Rectal smooth muscle tissue (tissue), 1 donor: ENCODE measurements around the gene MAP3K14.

Source experiments
- H3K27ac ChIP-seq: one replicate; pipeline ENCODE4 v1.7.0; 2013; ENCODE audit warnings: low read depth, low read length, inconsistent platforms
- H3K27me3 ChIP-seq: one replicate; pipeline ENCODE4 v1.7.0; 2013; ENCODE audit warnings: low read length; ENCODE audit not compliant: control insufficient read depth, insufficient read depth
- H3K36me3 ChIP-seq: one replicate; pipeline ENCODE4 v1.7.0; 2013; ENCODE audit warnings: low read length; ENCODE audit not compliant: control insufficient read depth, insufficient read depth
- H3K4me1 ChIP-seq: one replicate; pipeline ENCODE4 v1.7.0; 2013; ENCODE audit warnings: low read length; ENCODE audit not compliant: control insufficient read depth, insufficient read depth
- H3K4me3 ChIP-seq: one replicate; pipeline ENCODE4 v1.7.0; 2013; ENCODE audit warnings: low read length
- H3K9ac ChIP-seq: one replicate; pipeline ENCODE4 v1.7.0; 2013; ENCODE audit warnings: low read length

The MAP3K14 gene

DNA sequence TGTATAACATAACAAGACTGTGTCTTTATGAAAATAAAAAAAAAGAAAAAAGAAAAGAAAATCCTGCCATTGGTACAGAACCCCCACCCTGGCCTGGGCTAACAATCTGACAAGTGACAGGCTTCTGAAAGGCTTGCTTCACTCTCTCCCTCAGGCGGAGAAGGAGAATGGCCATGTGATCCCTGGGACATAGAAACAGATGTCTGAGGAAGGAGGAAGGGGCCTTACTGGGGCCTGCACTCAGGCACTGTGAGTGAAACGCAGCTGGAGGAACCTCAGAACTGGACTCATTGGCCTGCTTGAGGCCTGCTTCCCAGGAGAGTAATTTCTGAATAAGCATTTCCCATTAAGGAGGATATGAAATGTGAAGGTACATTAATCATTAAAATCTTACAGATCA lies 17.5 kb downstream of the MAP3K14 start:
- no peak overlapping the region for H3K9ac ChIP-seq
- peak overlapping the region; percentile 81 for H3K27ac ChIP-seq
- no peak overlapping the region for H3K4me3 ChIP-seq
- H3K4me1 ChIP-seq = peaks cover 48% of the 10 kb centered on the region
- no peaks in the 10 kb centered on the region for H3K36me3 ChIP-seq
- no peaks in the 10 kb centered on the region for H3K27me3 ChIP-seq

DNA sequence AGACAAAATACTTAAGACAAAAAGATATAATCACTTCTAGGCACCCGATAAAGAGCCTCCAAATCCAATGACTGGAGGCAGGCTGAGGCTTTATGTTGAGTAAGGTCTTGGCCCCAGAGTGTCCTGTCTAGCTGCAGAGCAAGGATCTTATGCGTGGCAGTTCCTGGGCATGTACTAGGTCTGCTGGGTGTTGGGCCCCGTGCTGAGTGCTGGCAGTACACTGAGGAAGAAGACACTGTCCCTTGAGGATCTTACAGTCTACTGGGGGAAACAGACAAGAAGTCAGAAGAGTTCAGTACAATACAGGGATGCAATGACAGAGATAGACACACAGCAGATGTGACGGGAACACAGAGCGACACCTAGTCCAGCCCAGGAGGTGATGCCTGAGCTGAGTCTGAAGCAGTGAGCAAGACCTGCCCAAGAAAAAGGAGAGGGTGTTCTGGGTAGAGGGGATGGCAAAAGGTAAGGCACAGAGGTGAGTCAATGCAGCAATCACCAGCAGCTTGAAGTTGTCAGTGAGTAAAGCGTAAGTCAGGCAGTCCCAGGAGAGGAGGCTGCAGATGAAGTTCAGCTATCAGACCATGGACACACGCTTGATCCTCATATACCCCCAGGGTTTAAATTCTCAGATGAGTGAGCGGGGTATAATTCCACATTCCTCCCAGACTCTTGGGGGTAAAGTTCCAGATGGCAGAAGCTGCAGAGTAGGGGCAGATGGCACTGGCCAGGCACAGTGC lies 18.1 kb downstream of the MAP3K14 start:
- Histone ChIP-seq H3K9ac (peak overlapping the region; percentile 14), H3K4me3 (no peak overlapping the region), H3K27ac (peak overlapping the region; percentile 81), H3K27me3 (no peaks in the 10 kb centered on the region), H3K36me3 (no peaks in the 10 kb centered on the region), H3K4me1 (peaks cover 55% of the 10 kb centered on the region)

DNA sequence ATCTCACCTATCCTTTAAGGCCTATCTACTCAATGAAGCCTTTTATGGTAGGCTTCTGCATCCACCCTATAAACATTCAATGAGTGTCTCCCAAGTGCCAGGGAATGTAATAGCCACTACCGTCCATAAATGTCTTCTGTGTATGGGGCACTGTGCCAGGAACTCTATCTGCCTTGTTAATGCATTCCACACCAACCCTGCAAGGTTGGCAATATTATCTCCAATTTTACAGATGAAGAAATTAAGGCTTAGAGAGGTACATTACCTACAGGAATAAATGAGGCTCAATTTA lies 20.0 kb downstream of the MAP3K14 start:
- Histone ChIP-seq H3K4me3 (peak overlapping the region; percentile 2), H3K36me3 (no peaks in the 10 kb centered on the region), H3K27ac (peak overlapping the region; percentile 92), H3K9ac (no peak overlapping the region), H3K27me3 (no peaks in the 10 kb centered on the region), H3K4me1 (peaks cover 71% of the 10 kb centered on the region)

DNA sequence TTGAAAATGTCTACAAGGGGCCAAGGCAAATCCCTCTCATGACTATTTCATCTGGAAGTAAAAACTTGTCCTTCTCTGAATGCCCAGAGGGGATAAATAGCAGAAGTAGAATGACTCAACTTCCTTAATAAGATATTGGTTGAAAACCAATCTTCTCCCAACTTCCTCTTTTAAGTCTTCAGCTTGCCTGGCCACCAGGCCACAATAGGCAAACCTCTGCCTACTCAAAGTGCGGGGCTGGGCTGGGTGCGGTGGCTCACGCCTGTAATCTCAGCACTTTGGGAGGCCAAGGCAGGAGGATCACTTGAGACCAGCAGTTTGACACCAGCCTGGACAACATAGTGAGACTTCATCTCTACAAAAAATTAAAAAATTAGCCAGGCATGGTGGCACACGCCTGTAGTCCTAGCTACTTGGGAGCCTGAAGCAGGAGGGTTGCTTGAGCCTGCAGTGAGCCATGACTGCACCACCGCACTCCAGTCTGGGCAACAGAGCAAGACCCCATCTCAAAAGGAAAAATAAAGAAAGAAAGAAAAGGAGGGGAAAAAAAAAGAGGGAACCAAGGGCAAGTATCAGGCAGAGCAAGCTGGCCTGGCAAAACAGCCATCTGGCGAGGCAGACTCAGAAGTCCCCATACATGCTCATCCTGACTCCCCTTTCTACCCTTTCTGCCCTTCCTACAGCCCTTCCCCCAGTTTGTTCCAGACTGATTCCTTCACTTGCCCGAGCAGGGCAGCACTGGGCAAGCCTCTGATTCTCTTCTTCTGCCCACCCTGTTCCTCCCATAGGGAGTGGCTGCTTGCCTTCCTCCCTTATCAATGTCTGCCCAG lies 20.6 kb downstream of the MAP3K14 start:
- H3K27ac ChIP-seq = peak overlapping the region; percentile 92
- H3K9ac ChIP-seq = no peak overlapping the region
- H3K27me3 ChIP-seq = no peaks in the 10 kb centered on the region
- no peaks in the 10 kb centered on the region for H3K36me3 ChIP-seq
- H3K4me3 ChIP-seq = peak overlapping the region; percentile 2
- H3K4me1 ChIP-seq = peaks cover 77% of the 10 kb centered on the region

DNA sequence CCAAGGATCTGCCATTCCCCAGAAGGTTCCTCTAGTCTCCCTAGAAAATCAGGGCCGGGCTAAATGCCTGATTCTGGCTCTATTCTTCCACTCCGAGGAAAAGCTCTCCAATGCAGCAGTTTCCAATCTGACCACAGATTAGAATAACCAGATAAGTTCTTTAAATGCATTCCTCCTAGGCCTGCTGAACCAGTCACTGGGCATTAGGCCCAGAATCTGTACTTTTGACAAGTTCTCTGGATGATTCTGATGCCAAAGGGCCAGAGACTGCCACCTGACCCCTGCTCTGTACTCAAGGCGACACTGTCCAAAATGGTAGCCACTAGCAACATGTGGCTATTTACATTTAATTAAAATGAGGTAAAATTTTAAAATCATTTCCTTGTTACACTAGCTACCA lies 22.3 kb downstream of the MAP3K14 start:
- Histone ChIP-seq H3K9ac (no peak overlapping the region), H3K4me3 (no peak overlapping the region), H3K4me1 (peaks cover 93% of the 10 kb centered on the region), H3K27ac (peak overlapping the region; percentile 92), H3K36me3 (peaks cover 9% of the 10 kb centered on the region), H3K27me3 (no peaks in the 10 kb centered on the region)

DNA sequence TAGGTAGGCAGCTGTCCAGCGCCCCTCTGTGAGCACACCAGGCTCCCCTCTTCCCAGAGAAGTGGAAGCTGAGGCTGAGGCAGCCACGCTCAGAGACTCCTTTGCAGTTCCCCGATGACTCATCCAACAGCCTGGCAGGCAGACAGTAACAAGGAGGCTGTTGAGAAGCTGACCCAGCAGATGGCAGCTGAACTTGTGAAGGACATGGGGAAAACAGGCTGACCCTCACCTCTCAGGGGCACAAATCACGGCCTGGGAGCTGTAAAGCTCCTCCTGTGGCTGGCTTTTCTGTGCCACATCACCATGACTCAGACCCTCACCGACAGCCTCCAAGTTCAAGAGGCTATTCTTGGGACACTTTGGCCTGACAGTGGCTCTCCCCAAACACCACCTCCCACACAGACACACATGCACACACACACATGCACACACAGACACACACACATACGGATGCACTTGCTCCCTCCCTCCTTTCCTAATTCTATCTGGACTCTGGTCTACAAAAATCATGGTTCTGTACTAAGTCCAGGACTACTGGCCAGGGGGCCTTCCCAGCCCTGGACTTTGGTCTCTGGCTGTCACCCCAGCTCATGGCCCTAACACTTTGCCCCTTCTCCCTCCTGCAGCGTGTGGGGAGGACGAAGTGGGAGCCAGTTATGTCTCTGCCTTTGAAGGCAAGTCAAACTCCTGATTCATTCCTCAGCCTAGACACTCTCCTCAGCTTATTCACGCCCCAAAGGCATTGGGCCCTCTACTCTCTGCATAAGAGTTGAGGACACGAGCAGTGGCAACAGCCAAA lies 23.2 kb downstream of the MAP3K14 start:
- Histone ChIP-seq H3K4me1 (peaks cover 91% of the 10 kb centered on the region), H3K4me3 (peak overlapping the region; percentile 35), H3K9ac (peak overlapping the region; percentile 21)

DNA sequence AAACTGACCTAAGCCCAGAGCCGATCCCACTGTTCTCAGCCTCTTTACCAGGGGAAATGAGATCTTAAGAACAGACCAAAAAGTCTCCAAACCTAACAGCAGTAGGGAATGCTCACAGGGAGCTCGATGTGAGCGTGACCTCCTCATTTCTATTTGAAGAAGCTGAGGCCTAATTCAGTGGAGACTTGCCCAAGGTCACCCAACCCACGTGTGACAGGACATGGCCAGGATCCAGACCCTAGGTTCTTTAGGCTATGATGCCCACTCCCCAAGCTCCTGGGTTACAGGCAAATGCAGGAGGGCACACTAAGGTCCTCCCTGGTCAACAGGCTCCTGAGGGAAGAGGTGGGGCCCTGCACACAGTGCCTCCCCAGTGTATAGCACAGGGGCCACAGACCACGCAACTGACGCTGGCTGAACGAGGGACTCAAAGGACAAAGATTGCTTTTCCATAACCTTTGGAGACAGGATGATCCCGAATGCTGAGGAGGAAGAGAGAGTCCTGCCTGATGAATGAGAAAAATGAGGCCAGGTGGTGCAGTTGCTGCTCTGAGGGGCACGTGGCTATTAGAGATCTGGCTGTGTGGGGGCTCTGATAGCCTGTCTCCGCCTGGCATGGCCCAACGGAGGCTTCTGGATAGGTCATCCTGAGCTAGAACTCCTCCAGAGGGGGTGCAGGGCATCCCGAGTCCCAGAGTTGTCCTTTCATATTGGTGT lies 24.0 kb downstream of the MAP3K14 start:
- Histone ChIP-seq H3K4me1 (peaks cover 93% of the 10 kb centered on the region), H3K9ac (peak overlapping the region; percentile 24), H3K36me3 (peaks cover 20% of the 10 kb centered on the region), H3K4me3 (peak overlapping the region; percentile 23), H3K27ac (peak overlapping the region; percentile 92), H3K27me3 (no peaks in the 10 kb centered on the region)

More for the DNA sequence above, 23.2 kb downstream of the MAP3K14 start:
- H3K36me3 ChIP-seq = peaks cover 18% of the 10 kb centered on the region
- H3K27ac ChIP-seq = peak overlapping the region; percentile 92
- H3K27me3 ChIP-seq = no peaks in the 10 kb centered on the region

DNA sequence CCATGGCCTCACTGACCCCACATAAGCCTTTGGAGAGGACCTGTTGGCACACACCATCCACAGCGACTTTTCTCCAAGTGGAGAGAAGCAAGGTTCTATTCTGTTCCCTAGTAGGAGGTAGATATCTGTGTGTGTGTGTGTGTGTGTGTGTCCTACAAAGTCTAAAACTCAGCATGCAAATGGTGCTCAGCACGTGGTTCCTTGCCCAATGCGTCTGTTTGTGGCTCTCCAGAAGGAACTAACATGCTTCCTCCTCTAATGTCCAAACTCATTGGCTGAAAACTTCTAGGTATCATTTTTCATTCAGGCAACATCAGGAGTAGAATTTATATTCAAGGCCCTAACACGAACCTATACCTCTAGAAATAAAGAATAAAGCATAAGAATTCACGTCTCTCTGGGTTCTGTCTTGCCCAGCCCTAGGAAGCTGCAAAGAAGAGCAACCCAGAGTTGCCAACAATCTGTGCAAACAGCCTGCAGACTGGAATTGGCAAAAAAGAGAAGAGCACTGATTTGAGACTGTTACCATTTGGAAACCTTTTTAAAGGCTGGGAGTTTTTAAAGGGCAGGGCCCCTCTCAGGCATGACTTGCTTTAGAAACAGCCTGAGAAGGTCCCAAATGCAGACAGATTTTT lies 25.5 kb downstream of the MAP3K14 start:
- no peaks in the 10 kb centered on the region for H3K27me3 ChIP-seq
- no peak overlapping the region for H3K9ac ChIP-seq
- H3K4me1 ChIP-seq = peaks cover 92% of the 10 kb centered on the region
- H3K36me3 ChIP-seq = peaks cover 33% of the 10 kb centered on the region
- no peak overlapping the region for H3K4me3 ChIP-seq
- peak overlapping the region; percentile 92 for H3K27ac ChIP-seq

DNA sequence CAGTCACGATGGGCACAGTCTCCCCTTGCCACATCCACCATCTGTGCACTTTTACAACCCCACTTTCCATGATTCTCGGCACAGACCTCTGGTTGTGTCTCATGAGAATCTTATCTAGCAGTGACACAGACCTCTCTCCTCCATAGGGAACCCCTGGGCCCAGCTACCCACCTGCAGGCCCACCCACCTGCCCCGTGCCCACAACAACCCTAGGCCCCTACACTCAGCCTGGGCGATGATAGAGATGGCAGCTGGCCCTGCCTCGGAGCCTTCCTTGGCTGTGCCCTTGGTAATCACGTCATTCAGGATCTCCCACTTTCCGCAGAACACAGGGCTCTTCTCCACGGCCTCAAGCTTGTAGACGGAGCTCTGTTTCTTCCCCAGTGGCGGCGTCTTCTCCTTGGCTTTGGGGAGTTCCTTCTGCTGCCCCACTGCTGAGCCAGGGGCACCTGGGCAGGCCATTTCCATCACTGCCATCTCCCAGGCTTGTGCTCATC lies 26.5 kb downstream of the MAP3K14 start:
- no peaks in the 10 kb centered on the region for H3K27me3 ChIP-seq
- H3K9ac ChIP-seq = no peak overlapping the region
- peaks cover 37% of the 10 kb centered on the region for H3K36me3 ChIP-seq
- H3K4me3 ChIP-seq = no peak overlapping the region
- H3K4me1 ChIP-seq = peaks cover 86% of the 10 kb centered on the region
- peak overlapping the region; percentile 92 for H3K27ac ChIP-seq

DNA sequence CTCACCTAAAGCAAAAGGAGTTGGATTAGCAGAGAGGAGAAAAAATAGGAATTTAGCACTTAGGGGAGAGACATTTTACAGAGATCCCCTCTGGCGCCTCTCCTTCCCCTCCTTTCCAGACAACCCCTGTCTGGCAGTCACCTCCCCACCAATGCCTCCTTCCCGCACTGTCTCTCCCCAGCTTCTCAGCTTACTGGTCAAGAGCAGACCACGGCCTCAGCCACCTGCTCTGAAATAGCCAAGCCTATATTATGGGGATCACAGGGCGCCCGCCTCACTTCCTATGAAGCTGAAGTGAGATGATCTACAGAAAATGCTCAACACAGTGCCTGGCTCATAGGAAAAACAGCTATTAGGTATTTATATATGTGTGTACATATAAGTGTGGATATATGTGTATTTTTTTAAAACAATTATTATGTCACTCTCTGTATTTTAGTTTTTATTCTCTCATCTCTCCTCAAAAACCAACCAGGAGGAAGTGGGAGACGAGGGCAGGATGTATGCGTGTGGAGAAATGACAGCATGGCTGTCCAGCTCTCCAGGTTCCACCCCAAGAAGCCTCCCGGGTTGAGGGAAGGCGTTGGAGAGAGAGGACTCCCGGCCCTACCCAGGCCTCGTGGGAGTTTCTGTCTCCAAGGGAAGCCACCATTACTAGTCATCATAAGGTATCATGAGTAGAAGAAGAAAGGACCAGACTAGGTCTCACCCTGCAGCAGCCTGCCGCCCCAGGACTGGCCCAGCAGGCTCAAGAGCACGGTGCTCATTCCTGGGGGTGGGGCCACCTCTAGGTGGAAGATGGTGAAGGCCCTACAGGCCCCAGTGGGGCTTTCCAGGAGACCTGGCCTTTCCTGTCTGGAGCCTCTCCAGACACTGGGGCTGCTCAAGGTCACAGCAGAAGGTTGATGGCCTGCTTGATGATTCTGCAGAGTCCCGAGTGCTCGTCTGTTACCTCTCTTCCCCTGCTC lies 27.2 kb downstream of the MAP3K14 start:
- H3K4me3 ChIP-seq = no peak overlapping the region
- no peak overlapping the region for H3K9ac ChIP-seq
- H3K27ac ChIP-seq = peak overlapping the region; percentile 92
- no peaks in the 10 kb centered on the region for H3K27me3 ChIP-seq
- peaks cover 85% of the 10 kb centered on the region for H3K4me1 ChIP-seq
- H3K36me3 ChIP-seq = peaks cover 43% of the 10 kb centered on the region

DNA sequence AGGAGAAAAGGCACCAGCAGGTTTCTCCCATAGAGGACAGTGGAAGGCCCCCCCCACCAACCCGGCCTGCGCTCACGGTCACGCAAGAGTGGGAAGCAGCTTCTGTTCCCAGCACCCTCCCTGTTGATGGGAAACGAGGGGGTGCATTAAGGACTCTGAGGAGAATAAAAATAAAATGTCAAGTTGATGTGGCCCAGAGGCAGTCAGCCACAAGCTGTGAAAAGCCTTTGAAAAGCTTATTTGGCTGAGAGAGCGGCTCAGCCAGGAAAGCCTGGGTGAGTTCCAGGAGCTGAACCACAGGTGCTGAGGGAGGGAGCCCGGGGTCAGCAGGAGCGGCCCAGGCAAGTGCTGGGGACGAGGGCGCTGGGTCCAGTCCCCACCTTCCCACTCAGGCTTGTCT lies 28.0 kb downstream of the MAP3K14 start:
- H3K9ac ChIP-seq = no peak overlapping the region
- H3K4me3 ChIP-seq = no peak overlapping the region
- peaks cover 49% of the 10 kb centered on the region for H3K36me3 ChIP-seq
- peaks cover 85% of the 10 kb centered on the region for H3K4me1 ChIP-seq
- peak overlapping the region; percentile 92 for H3K27ac ChIP-seq
- H3K27me3 ChIP-seq = no peaks in the 10 kb centered on the region
